B cell (primary cell): Measurements from ENCODE around the gene CAPNS1. TPM values are rescaled to one million over a fixed set of nuclear protein-coding genes. Genes with fewer than 3 reads are reported as not detected.

Experiments used
- ATAC-seq: fragments of 200-7000 bp; cut with Tn5 transposase; one replicate; pipeline ENCODE4 v1.10.0; 2021; ENCODE audit warnings: low read depth, mild to moderate bottlenecking, moderate number of reproducible peaks, moderate library complexity
- CTCF ChIA-PET: fragments of 350-600 bp; sonication (Branson Sonifier 250); formaldehyde crosslinking; loops from one replicate; lab custom pipeline; 2021; ENCODE audit warnings: antibody characterized with exemption, inconsistent platforms; lab: Charles Lee
- POLR2A ChIA-PET: fragments of 350-600 bp; sonication (Branson Sonifier 250); formaldehyde crosslinking; loops from one replicate; lab custom pipeline; 2021; ENCODE audit warnings: antibody characterized with exemption; lab: Charles Lee
- DNase-seq: peaks from one replicate; pipeline ENCODE4 v3.0.0; 2013
- H2AFZ ChIP-seq: 2 replicates; pipeline ENCODE4 v1.6.1; 2012; ENCODE audit warnings: mild to moderate bottlenecking, low read depth, low read length; ENCODE audit not compliant: insufficient read depth, poor library complexity, severe bottlenecking
- H3K27ac ChIP-seq, 2 donors: 1 replicate in 1 of 2; 2 replicates in 1 of 2; pipeline ENCODE4 v1.5.1; 2012 to 2013; ENCODE audit warnings: low read length in 2 of 2, mild to moderate bottlenecking in 2 of 2, moderate library complexity in 1 of 2
- H3K27me3 ChIP-seq, 4 experiments: fragments of 200-600 bp in 1 of 4; sonication (generic) in 1 of 4; replicated peaks in 1 of 4; 1 replicate in 2 of 4; 2 replicates in 2 of 4; pipeline versions ENCODE4 v1.6.1 to v1.7.0; 2013 to 2016; ENCODE audit warnings: low read length in 3 of 4, mild to moderate bottlenecking in 2 of 4, mixed read lengths in 1 of 4, moderate library complexity in 1 of 4; ENCODE audit not compliant: insufficient read depth in 4 of 4, control insufficient read depth in 3 of 4; ENCODE audit errors: control extremely low read depth in 1 of 4
- H3K36me3 ChIP-seq, 2 experiments: replicated peaks in 1 of 2; 1 replicate in 1 of 2; 2 replicates in 1 of 2; pipeline versions ENCODE4 v1.6.1 to v1.7.1; 2013; ENCODE audit warnings: low read length in 1 of 2; ENCODE audit not compliant: insufficient read depth in 2 of 2, control insufficient read depth in 1 of 2; ENCODE audit errors: control extremely low read depth in 1 of 2, extremely low read depth in 1 of 2
- H3K4me1 ChIP-seq, 2 donors: fragments of 200-600 bp in 1 of 2; sonication (generic) in 1 of 2; 1 replicate in 1 of 2; 2 replicates in 1 of 2; pipeline versions ENCODE4 v1.5.1 to v1.6.1; 2013 to 2017; ENCODE audit warnings: low read length in 2 of 2; ENCODE audit not compliant: control insufficient read depth in 2 of 2, insufficient read depth in 2 of 2
- H3K4me2 ChIP-seq: replicated peaks from 2 replicates; pipeline ENCODE3; 2012; ENCODE audit warnings: mild to moderate bottlenecking, low read depth, low read length; ENCODE audit not compliant: poor library complexity, severe bottlenecking
- H3K4me3 ChIP-seq, 5 experiments: fragments of 200-600 bp in 1 of 5; sonication (generic) in 1 of 5; 1 replicate in 3 of 5; 2 replicates in 2 of 5; pipeline versions ENCODE4 v1.5.1 to v1.7.0; 2011 to 2016; ENCODE audit warnings: low read length in 4 of 5, mild to moderate bottlenecking in 4 of 5, low read depth in 2 of 5, control low read depth in 1 of 5, moderate library complexity in 1 of 5; ENCODE audit not compliant: insufficient read depth in 1 of 5; ENCODE audit errors: control extremely low read depth in 1 of 5, extremely low read depth in 1 of 5
- H3K79me2 ChIP-seq: fragments of 200-600 bp; sonication (generic); one replicate; pipeline ENCODE4 v1.6.0; 2016; ENCODE audit warnings: low read length; ENCODE audit not compliant: control insufficient read depth, insufficient read depth
- H3K9ac ChIP-seq: fragments of 200-600 bp; sonication (generic); 2 replicates; pipeline ENCODE4 v1.6.1; 2017; ENCODE audit warnings: mild to moderate bottlenecking, low read length, moderate library complexity
- H3K9me3 ChIP-seq, 3 donors: one replicate each; pipeline versions ENCODE4 v1.6.1 to v1.7.1; 2013; ENCODE audit warnings: low read length in 2 of 3; ENCODE audit not compliant: control insufficient read depth in 2 of 3, insufficient read depth in 1 of 3; ENCODE audit errors: control extremely low read depth in 1 of 3
- H4K20me1 ChIP-seq: 2 replicates; pipeline ENCODE4 v1.6.0; 2012; ENCODE audit warnings: mild to moderate bottlenecking, low read length; ENCODE audit not compliant: insufficient read depth, control insufficient read depth, poor library complexity, severe bottlenecking
- H3K27ac Mint-ChIP-seq: one replicate; pipeline ENCODE4 v1.8.0; 2021; ENCODE audit warnings: mixed read lengths
- H3K27me3 Mint-ChIP-seq: one replicate; pipeline ENCODE4 v1.8.0; 2021; ENCODE audit warnings: mixed read lengths
- H3K4me1 Mint-ChIP-seq: one replicate; pipeline ENCODE4 v1.8.0; 2021; ENCODE audit warnings: mixed read lengths
- H3K4me3 Mint-ChIP-seq: one replicate; pipeline ENCODE4 v1.8.0; 2021; ENCODE audit warnings: mixed read lengths
- H3K9me3 Mint-ChIP-seq: one replicate; pipeline ENCODE4 v1.8.0; 2022; ENCODE audit warnings: mixed read lengths; ENCODE audit not compliant: insufficient read depth
- EZH2 ChIP-seq: IDR thresholded peaks from 2 replicates; pipeline ENCODE4 v1.6.1; 2012; ENCODE audit warnings: borderline replicate concordance, low read depth, mild to moderate bottlenecking, moderate library complexity, low read length; ENCODE audit not compliant: insufficient read depth, poor library complexity, severe bottlenecking
- WGBS: methylation state at CpG from one replicate; pipeline ENCODE4 v1.1.5; 2013; ENCODE audit warnings: missing lambda C conversion rate; ENCODE audit not compliant: insufficient coverage; 5-methylcytosine and 5-hydroxymethylcytosine counted together
- intact Hi-C: fragments of 100-400 bp; cut with micrococcal nuclease; formaldehyde crosslinking; loops from one replicate; pipeline ENCODE4 v1.10.0; 2022
- polyA plus RNA-seq: library from polyadenylated mRNA; depleted of rRNA; stranded (reverse); fragments of >200 nt; gene quantifications from 2 replicates; pipeline ENCODE4 v1.2.3, GENCODE V29; 2012
- total RNA-seq, 2 donors: library from RNA; stranded (reverse); fragments of 120-200 nt in 1 of 2; gene quantifications; 1 replicate in 1 of 2; 2 replicates in 1 of 2; pipeline versions ENCODE4 v1.2.3 to v1.2.4, GENCODE V29; 2013 to 2022
- TF ChIP-seq, protein P1 (sequence below): fragments of 200-600 bp; IDR thresholded peaks from one replicate; pipeline ENCODE4 v1.8.0; 2022; ENCODE audit warnings: antibody characterized with exemption, mild to moderate bottlenecking

The CAPNS1 gene
- total and polyA plus RNA-seq, 2 donors (not counting 1 experiment from before 2014, with no cell fraction given) = 272 to 294 TPM

DNA sequence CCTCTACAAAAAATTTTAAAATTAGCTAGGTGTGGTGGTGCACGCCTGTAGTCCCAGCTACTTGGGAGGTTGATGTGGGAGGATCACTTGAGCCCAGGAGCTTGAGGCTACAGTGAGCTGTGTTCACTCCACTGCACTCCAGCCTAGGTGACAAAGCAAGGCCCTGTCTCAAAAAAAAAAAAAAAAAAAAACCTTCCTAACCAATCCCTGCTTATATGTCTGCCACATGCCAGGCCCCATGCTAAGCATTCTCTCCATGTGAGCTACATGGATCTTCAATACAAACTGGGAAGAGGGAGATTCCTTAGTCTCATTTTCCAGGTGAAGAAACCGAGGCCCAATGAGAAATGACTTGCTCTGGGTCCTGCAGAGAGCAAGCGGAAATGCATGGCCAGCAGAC is 31.2 kb upstream of the CAPNS1 start:
- CTCF ChIA-PET = no interaction called here
- Histone ChIP-seq H3K4me3 (no peak overlapping the region), H3K9me3 (peaks cover 0 to 6% (median 0%) of the 10 kb centered on the region in 3 donors), H3K79me2 (peaks cover 5% of the 10 kb centered on the region), H3K4me1 (peaks cover 3% of the 10 kb centered on the region in 2 donors), H4K20me1 (peaks cover 3% of the 10 kb centered on the region), H3K36me3 (peaks cover 0 to 12% of the 10 kb centered on the region in 2 experiments), H3K27me3 (no peaks in the 10 kb centered on the region), H3K27ac (no peak overlapping the region), H2AFZ (no peak overlapping the region), H3K4me2 (no peak overlapping the region), H3K9ac (no peak overlapping the region)
- no peak for TF ChIP-seq EZH2
- TF ChIP-seq, protein P1, sequence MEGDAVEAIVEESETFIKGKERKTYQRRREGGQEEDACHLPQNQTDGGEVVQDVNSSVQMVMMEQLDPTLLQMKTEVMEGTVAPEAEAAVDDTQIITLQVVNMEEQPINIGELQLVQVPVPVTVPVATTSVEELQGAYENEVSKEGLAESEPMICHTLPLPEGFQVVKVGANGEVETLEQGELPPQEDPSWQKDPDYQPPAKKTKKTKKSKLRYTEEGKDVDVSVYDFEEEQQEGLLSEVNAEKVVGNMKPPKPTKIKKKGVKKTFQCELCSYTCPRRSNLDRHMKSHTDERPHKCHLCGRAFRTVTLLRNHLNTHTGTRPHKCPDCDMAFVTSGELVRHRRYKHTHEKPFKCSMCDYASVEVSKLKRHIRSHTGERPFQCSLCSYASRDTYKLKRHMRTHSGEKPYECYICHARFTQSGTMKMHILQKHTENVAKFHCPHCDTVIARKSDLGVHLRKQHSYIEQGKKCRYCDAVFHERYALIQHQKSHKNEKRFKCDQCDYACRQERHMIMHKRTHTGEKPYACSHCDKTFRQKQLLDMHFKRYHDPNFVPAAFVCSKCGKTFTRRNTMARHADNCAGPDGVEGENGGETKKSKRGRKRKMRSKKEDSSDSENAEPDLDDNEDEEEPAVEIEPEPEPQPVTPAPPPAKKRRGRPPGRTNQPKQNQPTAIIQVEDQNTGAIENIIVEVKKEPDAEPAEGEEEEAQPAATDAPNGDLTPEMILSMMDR = no peak
- DNase-seq (no peak), ATAC-seq (no peak)
- POLR2A ChIA-PET = no interaction called here
- Mint-ChIP-seq H3K4me3 (no peak overlapping the region), H3K27ac (no peak overlapping the region), H3K9me3 (no peaks in the 10 kb centered on the region), H3K27me3 (no peaks in the 10 kb centered on the region), H3K4me1 (peaks cover 10% of the 10 kb centered on the region)
- 96% methylated on average over 2 of the region's 3 CpGs for WGBS
- intact Hi-C loops = no loop called here

DNA sequence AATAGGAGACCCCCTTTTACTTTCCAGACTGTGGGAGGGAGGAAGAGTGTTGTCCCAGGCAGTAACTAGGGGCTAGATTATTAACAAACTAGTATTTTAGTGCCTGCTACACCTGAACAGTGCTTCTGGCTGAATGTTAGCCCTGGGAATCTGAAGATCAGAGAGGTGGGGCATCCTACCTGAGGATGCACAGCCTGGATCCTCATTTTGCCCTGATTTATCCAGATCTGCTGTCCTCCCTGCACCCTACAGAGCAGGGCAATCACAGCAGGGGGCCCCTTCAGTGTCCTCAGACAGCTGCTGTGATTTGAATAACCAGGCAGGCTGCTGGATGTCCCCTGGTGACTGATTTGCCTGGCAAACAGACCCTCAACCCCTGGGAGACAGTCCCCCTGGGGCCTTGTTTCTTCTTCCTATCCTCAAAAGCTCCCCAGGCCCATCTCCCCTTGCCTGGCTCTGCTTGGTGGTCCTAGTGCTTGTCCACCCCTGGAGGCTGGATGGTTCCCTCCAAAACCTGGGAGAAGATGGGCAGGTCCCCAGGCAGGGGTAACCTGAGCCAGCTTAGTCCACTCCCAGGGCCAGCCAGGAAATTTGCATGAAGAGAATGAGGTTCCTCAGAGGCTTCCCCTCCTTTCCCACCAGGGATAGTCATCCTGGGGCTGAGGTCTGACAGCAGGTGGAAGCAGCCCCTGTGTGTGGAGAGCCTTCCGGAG is 29.2 kb upstream of the CAPNS1 start, which contains the start of gene OVOL3:
OVOL3 (plus strand) TSS at position 657 of the 713 bp plus-strand sequence. CDS start 60 bp downstream, outside the sequence.
- H3K4me1 ChIP-seq = peaks cover 9 to 12% of the 10 kb centered on the region in 2 donors
- ChIA-PET POLR2A (no interaction called here), CTCF (no interaction called here)
- intact Hi-C loops = loop anchor here (10.0 kb wide), 1 partner anchor 466 kb away; the partner anchor contains the start of genes COX6B1 and ETV2
- H4K20me1 ChIP-seq = peaks cover 7% of the 10 kb centered on the region
- H3K36me3 ChIP-seq = peaks cover 0 to 14% of the 10 kb centered on the region in 2 experiments
- TF ChIP-seq, protein P1 = no peak
- TF ChIP-seq EZH2 = no peak
- WGBS = 60% methylated on average over 1 of the region's 1 CpG
- no peak within 1 kb of the TSS for H3K4me2 ChIP-seq
- no peaks in the 10 kb centered on the region for H3K9me3 Mint-ChIP-seq
- H3K79me2 ChIP-seq = peaks cover 13% of the 10 kb centered on the region
- no peak within 1 kb of the TSS for H2AFZ ChIP-seq
- peaks cover 25% of the 10 kb centered on the region for H3K4me1 Mint-ChIP-seq
- H3K27ac Mint-ChIP-seq = no peak within 1 kb of the TSS
- peak within 1 kb of the TSS; percentile 1 for H3K4me3 Mint-ChIP-seq
- H3K9me3 ChIP-seq = peaks cover 0 to 12% (median 0%) of the 10 kb centered on the region in 3 donors
- no peak for DNase-seq
- H3K27me3 ChIP-seq = no peaks in the 10 kb centered on the region
- H3K9ac ChIP-seq = no peak within 1 kb of the TSS
- H3K4me3 ChIP-seq = no peak within 1 kb of the TSS
- H3K27me3 Mint-ChIP-seq = no peaks in the 10 kb centered on the region
- ATAC-seq = no peak
- no peak within 1 kb of the TSS for H3K27ac ChIP-seq
